ENCODE data around the gene OR5C1.
"Not testable (repeated sequence)": the region's sequence is repeated elsewhere in the genome, so short reads cannot be mapped to it uniquely, and the experiment has no call there.

OR5C1 gene

DNA sequence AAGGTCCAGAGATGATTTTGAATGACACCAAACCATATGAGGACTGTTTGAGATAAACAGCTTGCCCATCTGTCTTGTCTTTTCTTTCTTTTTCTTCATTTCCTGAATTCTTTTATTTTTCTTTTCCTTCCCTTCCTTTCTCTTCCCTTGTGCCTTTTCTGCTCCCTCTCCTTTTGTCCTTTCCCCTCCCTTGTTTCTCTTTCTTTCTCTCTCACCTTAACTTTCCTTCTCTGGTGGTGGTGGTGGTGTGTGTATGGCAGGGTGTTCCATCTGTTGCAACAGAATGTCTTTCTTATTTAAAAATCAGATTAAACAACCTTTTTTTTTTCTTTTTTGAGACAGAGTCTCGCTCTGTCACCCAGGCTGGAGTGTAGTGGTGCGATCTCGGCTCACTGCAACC, 43.5 kb downstream of the OR5C1 start:
- Histone ChIP-seq H3K36me3 (ENCODE audit: control insufficient read depth in 1 of 2, insufficient read depth in 2 of 2, low read length in 2 of 2) (peaks cover 0 to 4% of the 10 kb centered on the region in 2 donors), H3K4me3 (ENCODE audit: low read depth in 1 of 2, low read length in 2 of 2) (no peak overlapping the region), H3K4me1 (ENCODE audit: control insufficient read depth in 1 of 2, insufficient read depth in 2 of 2, low read length in 2 of 2) (peaks cover 1 to 6% of the 10 kb centered on the region in 2 donors), H3K27ac (ENCODE audit: low read length) (no peak overlapping the region), H3K27me3 (ENCODE audit: low read depth, low read length) (no peaks in the 10 kb centered on the region), H3K9me3 (ENCODE audit: control insufficient read depth in 1 of 2, low read length in 2 of 2) (no peaks in the 10 kb centered on the region)

DNA sequence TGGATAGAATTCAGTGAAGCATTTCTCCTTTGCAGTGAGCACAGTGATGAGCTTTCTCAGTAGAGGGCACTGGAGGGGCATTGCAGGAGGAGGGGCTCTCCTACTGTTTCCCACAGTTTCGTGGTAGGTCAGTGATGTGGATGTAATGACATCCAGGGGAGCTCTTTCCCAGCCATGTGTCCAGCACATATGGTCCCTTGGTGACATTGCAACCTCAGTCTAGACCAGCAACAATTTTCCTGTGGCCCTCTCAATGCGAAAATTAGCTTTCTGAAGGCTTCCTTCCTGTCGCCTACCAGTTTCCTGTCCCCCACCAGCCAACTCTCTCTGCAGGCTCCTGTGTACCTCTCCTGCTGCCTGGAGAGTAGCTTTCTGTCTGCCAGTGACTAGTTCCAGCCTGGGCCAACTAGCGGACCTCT, 46.6 kb downstream of the OR5C1 start:
- no peak overlapping the region for H3K27ac ChIP-seq (ENCODE audit: low read length)
- H3K4me1 ChIP-seq (ENCODE audit: control insufficient read depth in 1 of 2, insufficient read depth in 2 of 2, low read length in 2 of 2), result no peaks in the 10 kb centered on the region
- no peak overlapping the region for H3K4me3 ChIP-seq (ENCODE audit: low read depth in 1 of 2, low read length in 2 of 2)
- no peaks in the 10 kb centered on the region for H3K27me3 ChIP-seq (ENCODE audit: low read depth, low read length)
- no peaks in the 10 kb centered on the region for H3K9me3 ChIP-seq (ENCODE audit: control insufficient read depth in 1 of 2, low read length in 2 of 2)
- no peaks in the 10 kb centered on the region for H3K36me3 ChIP-seq (ENCODE audit: control insufficient read depth in 1 of 2, insufficient read depth in 2 of 2, low read length in 2 of 2)

DNA sequence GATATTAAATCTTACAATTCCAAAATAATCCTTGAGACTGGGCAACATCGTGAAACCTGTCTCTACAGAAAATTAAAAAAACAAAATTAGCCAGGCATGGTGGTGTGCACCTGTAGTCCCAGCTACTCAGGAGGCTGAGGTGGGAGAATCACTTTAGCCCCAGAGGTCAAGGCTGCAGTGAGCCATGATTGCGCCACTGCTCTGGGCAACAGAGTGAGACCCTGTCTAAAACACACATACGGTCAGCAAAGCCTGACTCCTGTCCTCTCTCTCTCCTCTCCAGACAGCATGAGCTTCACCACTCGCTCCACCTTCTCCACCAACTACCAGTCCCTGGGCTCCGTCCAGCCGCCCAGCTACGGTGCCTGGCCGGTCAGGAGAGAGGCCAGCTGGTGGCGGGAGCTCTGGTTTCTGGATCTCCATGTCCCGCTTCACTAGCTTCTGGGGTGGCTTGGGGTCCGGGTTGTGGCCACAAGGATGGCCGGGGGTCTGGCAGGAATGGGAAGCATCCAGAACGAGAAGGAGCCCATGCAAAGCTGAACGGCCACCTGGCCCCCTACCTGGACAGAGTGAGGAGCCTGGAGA, 48.6 kb downstream of the OR5C1 start:
- H3K4me3 ChIP-seq (ENCODE audit: low read depth in 1 of 2, low read length in 2 of 2), result no peak overlapping the region
- no peak overlapping the region for H3K27ac ChIP-seq (ENCODE audit: low read length)
- no peaks in the 10 kb centered on the region for H3K27me3 ChIP-seq (ENCODE audit: low read depth, low read length)
- H3K4me1 ChIP-seq (ENCODE audit: control insufficient read depth in 1 of 2, insufficient read depth in 2 of 2, low read length in 2 of 2), result no peaks in the 10 kb centered on the region
- no peaks in the 10 kb centered on the region for H3K9me3 ChIP-seq (ENCODE audit: control insufficient read depth in 1 of 2, low read length in 2 of 2)
- no peaks in the 10 kb centered on the region for H3K36me3 ChIP-seq (ENCODE audit: control insufficient read depth in 1 of 2, insufficient read depth in 2 of 2, low read length in 2 of 2)

DNA sequence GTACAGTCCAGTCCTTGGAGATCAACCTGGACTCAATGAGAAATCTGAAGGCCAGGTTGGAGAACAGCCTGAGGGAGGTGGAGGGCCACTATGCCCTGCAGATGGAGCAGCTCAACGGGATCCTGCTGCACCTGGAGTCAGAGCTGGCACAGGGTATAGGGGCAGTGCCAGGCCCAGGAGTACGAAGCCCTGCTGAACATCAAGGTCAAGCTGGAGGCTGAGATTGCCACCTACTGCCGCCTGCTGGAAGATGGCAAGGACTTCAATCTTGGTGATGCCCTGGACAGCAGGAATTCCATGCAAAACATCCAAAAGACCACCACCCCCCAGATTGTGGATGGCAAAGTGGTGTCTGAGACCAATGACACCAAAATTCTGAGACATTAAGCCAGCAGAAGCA, 49.7 kb downstream of the OR5C1 start:
- not testable (repeated sequence) for H3K4me1 ChIP-seq (ENCODE audit: control insufficient read depth in 1 of 2, insufficient read depth in 2 of 2, low read length in 2 of 2); H3K27me3 ChIP-seq (ENCODE audit: low read depth, low read length); H3K9me3 ChIP-seq (ENCODE audit: control insufficient read depth in 1 of 2, low read length in 2 of 2); H3K4me3 ChIP-seq (ENCODE audit: low read depth in 1 of 2, low read length in 2 of 2); H3K27ac ChIP-seq (ENCODE audit: low read length); H3K36me3 ChIP-seq (ENCODE audit: control insufficient read depth in 1 of 2, insufficient read depth in 2 of 2, low read length in 2 of 2)

All from muscle layer of duodenum (tissue), 2 donors.